Measurements from ENCODE around the gene GDAP1L1.

- TF ChIP-seq CTCF (IDR thresholded peaks at IDR 0.05; ENCODE audit: poor library complexity) (no peak), EZH2phosphoT487 (IDR thresholded peaks at IDR 0.05; ENCODE audit: low read depth, severe bottlenecking, unreplicated experiment) (no peak)
These were observed 79.5 kb downstream of the GDAP1L1 start for GRCh38 chr20:44326391-44327159.

Data from hepatocyte (in vitro differentiated cells).